SIG-M5 (cell line): Measurements from ENCODE around the gene CORO7.

Source experiments
- DNase-seq: peaks from one replicate; lab custom pipeline; 2025; lab: John Stamatoyannopoulos, UW

The CORO7 gene

GRCh38 chr16:4416200-4417032, at the start of gene CORO7:
Gene CORO7 (minus strand): TSS chr16:4416596. CDS start chr16:4416518, 78 bp downstream.
- no peak for DNase-seq

- no peak for DNase-seq
Observed at GRCh38 chr16:4463522-4464163, 47.2 kb upstream of the CORO7 start.

- DNase-seq: no peak
Observed at GRCh38 chr16:4461250-4462085, 45.1 kb upstream of the CORO7 start.

GRCh38 chr16:4460936-4461249, 44.5 kb upstream of the CORO7 start:
- no peak for DNase-seq

- no peak for DNase-seq
Observed at GRCh38 chr16:4455951-4456350, 39.6 kb upstream of the CORO7 start.

GRCh38 chr16:4455081-4455480, 38.7 kb upstream of the CORO7 start:
- no peak for DNase-seq

GRCh38 chr16:4454623-4455022, 38.2 kb upstream of the CORO7 start:
- no peak for DNase-seq

GRCh38 chr16:4452674-4453073, 36.3 kb upstream of the CORO7 start:
- DNase-seq: no peak

GRCh38 chr16:4450931-4451519, 34.6 kb upstream of the CORO7 start:
- DNase-seq: no peak

GRCh38 chr16:4450430-4450829, 34.0 kb upstream of the CORO7 start:
- DNase-seq: no peak

GRCh38 chr16:4443986-4444385, 27.6 kb upstream of the CORO7 start:
- DNase-seq: no peak

- no peak for DNase-seq
Observed at GRCh38 chr16:4443271-4443670, 26.9 kb upstream of the CORO7 start.

GRCh38 chr16:4442371-4442770, 26.0 kb upstream of the CORO7 start:
- DNase-seq: no peak

GRCh38 chr16:4437366-4437765, 21.0 kb upstream of the CORO7 start:
- DNase-seq: no peak

- no peak for DNase-seq
Observed at GRCh38 chr16:4435337-4436067, 19.1 kb upstream of the CORO7 start.

GRCh38 chr16:4433914-4434787, 17.8 kb upstream of the CORO7 start:
- DNase-seq: no peak

GRCh38 chr16:4433228-4433627, 16.8 kb upstream of the CORO7 start:
- no peak for DNase-seq

GRCh38 chr16:4431023-4431422, 14.6 kb upstream of the CORO7 start:
- DNase-seq: no peak

- no peak for DNase-seq
Observed at GRCh38 chr16:4428500-4428899, 12.1 kb upstream of the CORO7 start.

GRCh38 chr16:4426722-4427372, 10.5 kb upstream of the CORO7 start:
- no peak for DNase-seq
